ENCODE measurements around the gene HOXA9. TPM values are rescaled to one million over a fixed set of nuclear protein-coding genes. Genes with fewer than 3 reads are reported as not detected.
A peak's percentile ranks its signal among the peaks of the same experiment; 100 is the strongest.

The HOXA9 gene
- total and polyA plus RNA-seq, 2 experiments from 2014 or later: not detected

GRCh38 chr7:27198871-27199801 is 33.8 kb upstream of the HOXA9 start:
- Histone ChIP-seq H3K9me3 (ENCODE audit: low read depth) (no peaks in the 10 kb centered on the region), H3K4me3 (peak overlapping the region; percentile 8), H3K27ac (no peak overlapping the region), H3K27me3 (peaks cover 98% of the 10 kb centered on the region), H3K4me1 (ENCODE audit: low read depth) (no peaks in the 10 kb centered on the region), H3K36me3 (no peaks in the 10 kb centered on the region)
- TF ChIP-seq CTCF (IDR thresholded peaks at IDR 0.05; ENCODE audit: low read depth, low read length): no peak
- peak in 1 of 2 donors; percentile 29 for DNase-seq (ENCODE audit: low read depth in 1 of 2, low spot score in 1 of 2)

- H3K4me1 ChIP-seq (ENCODE audit: low read depth): no peaks in the 10 kb centered on the region
- no peak for DNase-seq (ENCODE audit: low read depth in 1 of 2, low spot score in 1 of 2)
- H3K27ac ChIP-seq: no peak overlapping the region
- H3K27me3 ChIP-seq: peaks cover 98% of the 10 kb centered on the region
- no peaks in the 10 kb centered on the region for H3K9me3 ChIP-seq (ENCODE audit: low read depth)
- no peaks in the 10 kb centered on the region for H3K36me3 ChIP-seq
- no peak for TF ChIP-seq CTCF (IDR thresholded peaks at IDR 0.05; ENCODE audit: low read depth, low read length)
- H3K4me3 ChIP-seq: no peak overlapping the region
Observed at GRCh38 chr7:27198138-27198841, 33.0 kb upstream of the HOXA9 start.

GRCh38 chr7:27197137-27198042 is 32.1 kb upstream of the HOXA9 start:
- no peak for TF ChIP-seq CTCF (IDR thresholded peaks at IDR 0.05; ENCODE audit: low read depth, low read length)
- no peak overlapping the region for H3K4me3 ChIP-seq

GRCh38 chr7:27196287-27196767 is 31.0 kb upstream of the HOXA9 start:
- Histone ChIP-seq H3K36me3 (no peaks in the 10 kb centered on the region), H3K9me3 (ENCODE audit: low read depth) (no peaks in the 10 kb centered on the region), H3K4me1 (ENCODE audit: low read depth) (no peaks in the 10 kb centered on the region), H3K27ac (no peak overlapping the region), H3K4me3 (no peak overlapping the region), H3K27me3 (peaks cover 98% of the 10 kb centered on the region)
- peak; percentile 73 for TF ChIP-seq CTCF (IDR thresholded peaks at IDR 0.05; ENCODE audit: low read depth, low read length)
- DNase-seq (ENCODE audit: low read depth in 1 of 2, low spot score in 1 of 2): peak; percentile 81 to 87

More at GRCh38 chr7:27197137-27198042, 32.1 kb upstream of the HOXA9 start:
- Histone ChIP-seq H3K27me3 (peaks cover 98% of the 10 kb centered on the region), H3K27ac (no peak overlapping the region), H3K36me3 (no peaks in the 10 kb centered on the region), H3K9me3 (ENCODE audit: low read depth) (no peaks in the 10 kb centered on the region), H3K4me1 (ENCODE audit: low read depth) (no peaks in the 10 kb centered on the region)
- no peak for DNase-seq (ENCODE audit: low read depth in 1 of 2, low spot score in 1 of 2)
